ENCODE results near the gene MARCHF2.

MARCHF2 gene

DNA sequence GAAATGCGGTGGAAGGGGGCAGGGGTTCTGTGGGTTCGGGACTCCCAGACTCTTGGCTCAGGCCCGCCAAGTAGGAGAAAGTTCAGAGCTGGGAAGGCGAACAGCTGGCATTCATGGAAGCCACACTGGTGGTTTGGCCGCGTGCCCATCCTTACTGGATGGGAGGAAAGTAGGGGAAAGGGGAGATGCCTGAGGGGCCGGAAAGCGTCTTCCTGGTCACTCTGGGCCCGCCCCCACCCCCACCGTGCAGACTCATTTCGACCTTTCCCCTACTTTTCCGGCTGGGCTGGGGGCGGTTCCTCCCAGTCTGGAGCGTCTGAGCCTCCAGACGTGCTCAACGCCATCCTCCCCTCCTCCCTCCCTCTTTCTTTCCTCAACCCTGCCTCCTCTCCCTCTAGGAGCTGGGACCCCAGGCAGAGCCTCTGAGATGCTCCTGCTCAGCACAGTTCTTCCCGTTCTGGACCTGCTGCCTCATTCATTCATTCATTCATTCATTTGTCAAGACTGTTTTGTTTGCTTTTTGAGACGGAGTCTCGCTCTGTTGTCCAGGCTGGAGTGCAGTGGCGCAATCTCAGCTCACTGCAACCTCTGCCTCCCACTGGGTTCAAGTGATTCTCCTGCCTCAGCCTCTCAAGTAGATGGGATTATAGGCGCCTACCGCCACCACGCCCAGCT, 45.6 kb upstream of the MARCHF2 start (continued):
- TF ChIP-seq ZNF394 (tag by site-specific recombination; IDR thresholded peaks at IDR 0.05; ENCODE audit: borderline replicate concordance): no peak
- TF ChIP-seq KLF9 (tag by site-specific recombination; IDR thresholded peaks at IDR 0.05; ENCODE audit: low read depth): peak; percentile 79
- no peak for TF ChIP-seq ZNF354C (tag by site-specific recombination; IDR thresholded peaks at IDR 0.05; ENCODE audit: borderline replicate concordance, low read depth)
- TF ChIP-seq ZNF76 (tag by site-specific recombination; IDR thresholded peaks at IDR 0.05; ENCODE audit: borderline replicate concordance, low read depth): no peak

DNA sequence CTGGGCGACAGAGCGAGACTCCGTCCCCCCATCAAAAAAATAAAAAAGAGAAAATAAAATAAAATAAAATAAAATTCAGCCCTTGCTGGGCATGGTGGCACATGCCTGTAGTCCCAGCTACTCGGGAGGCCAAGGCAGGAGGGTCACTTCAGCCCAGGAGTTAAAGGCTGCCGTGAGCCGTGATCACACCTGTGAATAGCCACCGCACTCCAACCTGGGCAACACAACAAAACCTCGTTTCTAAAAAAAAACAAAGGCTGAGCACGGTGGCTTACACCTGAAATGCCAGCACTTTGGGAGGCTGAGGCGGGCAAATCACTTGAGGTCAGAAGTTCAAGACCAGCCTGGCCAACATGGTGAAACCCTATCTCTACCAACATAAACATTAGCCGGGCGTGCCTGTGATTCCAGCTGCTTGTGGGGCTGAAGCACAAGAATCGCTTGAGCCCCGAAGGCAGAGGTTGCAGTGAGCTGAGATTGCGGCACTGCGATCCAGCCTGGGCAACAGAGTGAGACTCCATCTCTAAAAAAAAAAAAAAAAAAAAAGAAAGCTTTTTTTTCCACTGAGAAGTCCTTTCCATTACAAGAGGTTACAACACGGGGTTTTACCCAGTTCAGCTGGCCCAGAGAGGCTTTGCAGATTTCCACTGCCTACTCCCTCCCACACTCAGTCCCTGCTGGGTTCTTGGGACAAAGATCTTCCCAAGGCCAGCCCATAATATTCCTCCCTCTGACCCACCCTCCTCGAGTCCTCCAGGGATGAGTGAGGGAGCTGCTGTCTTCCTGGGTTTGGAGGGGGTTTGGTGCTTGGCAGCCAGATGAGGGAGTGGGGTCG, 42.7 kb upstream of the MARCHF2 start:
- no peaks in the 10 kb centered on the region for H3K9me3 ChIP-seq (ENCODE audit: control insufficient read depth, insufficient read depth, low read depth, low read length)
- H3K4me3 ChIP-seq (ENCODE audit: low read depth, low read length): no peak overlapping the region
- TF ChIP-seq ZFHX2 (tag by site-specific recombination; conservative IDR thresholded peaks at IDR 0.05): peak; percentile 70
- peak; percentile 56 for TF ChIP-seq EGR2 (tag by site-specific recombination; IDR thresholded peaks at IDR 0.05; ENCODE audit: low read depth)
- TF ChIP-seq, protein P1, sequence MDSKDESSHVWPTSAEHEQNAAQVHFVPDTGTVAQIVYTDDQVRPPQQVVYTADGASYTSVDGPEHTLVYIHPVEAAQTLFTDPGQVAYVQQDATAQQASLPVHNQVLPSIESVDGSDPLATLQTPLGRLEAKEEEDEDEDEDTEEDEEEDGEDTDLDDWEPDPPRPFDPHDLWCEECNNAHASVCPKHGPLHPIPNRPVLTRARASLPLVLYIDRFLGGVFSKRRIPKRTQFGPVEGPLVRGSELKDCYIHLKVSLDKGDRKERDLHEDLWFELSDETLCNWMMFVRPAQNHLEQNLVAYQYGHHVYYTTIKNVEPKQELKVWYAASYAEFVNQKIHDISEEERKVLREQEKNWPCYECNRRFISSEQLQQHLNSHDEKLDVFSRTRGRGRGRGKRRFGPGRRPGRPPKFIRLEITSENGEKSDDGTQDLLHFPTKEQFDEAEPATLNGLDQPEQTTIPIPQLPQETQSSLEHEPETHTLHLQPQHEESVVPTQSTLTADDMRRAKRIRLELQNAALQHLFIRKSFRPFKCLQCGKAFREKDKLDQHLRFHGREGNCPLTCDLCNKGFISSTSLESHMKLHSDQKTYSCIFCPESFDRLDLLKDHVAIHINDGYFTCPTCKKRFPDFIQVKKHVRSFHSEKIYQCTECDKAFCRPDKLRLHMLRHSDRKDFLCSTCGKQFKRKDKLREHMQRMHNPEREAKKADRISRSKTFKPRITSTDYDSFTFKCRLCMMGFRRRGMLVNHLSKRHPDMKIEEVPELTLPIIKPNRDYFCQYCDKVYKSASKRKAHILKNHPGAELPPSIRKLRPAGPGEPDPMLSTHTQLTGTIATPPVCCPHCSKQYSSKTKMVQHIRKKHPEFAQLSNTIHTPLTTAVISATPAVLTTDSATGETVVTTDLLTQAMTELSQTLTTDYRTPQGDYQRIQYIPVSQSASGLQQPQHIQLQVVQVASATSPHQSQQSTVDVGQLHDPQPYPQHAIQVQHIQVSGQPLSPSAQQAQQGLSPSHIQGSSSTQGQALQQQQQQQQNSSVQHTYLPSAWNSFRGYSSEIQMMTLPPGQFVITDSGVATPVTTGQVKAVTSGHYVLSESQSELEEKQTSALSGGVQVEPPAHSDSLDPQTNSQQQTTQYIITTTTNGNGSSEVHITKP (tag by site-specific recombination; IDR thresholded peaks at IDR 0.05): no peak
- TF ChIP-seq ZFP37 (tag by site-specific recombination; IDR thresholded peaks at IDR 0.05): no peak
- TF ChIP-seq ZNF560 (tag by site-specific recombination; IDR thresholded peaks at IDR 0.05; ENCODE audit: borderline replicate concordance): no peak
- no peak overlapping the region for H3K27ac ChIP-seq (ENCODE audit: extremely low read depth, low read depth, low read length)
- H3K36me3 ChIP-seq (ENCODE audit: control insufficient read depth in 2 of 2, insufficient read depth in 1 of 2, low read length in 2 of 2): peaks cover 0 to 4% of the 10 kb centered on the region in 2 experiments; a peak in 1 of 3 replicates
- POLR2A ChIA-PET: interaction anchor here (0.7 kb wide), 1 partner anchor 25 kb away, joined by 4 read pairs; no protein-coding TSS in a partner anchor
- CTCF ChIA-PET: interaction anchor here (0.6 to 1.2 kb wide), 3 partner anchors 9 to 26 kb away, joined by 3 to 6 read pairs (median 4); no protein-coding TSS in a partner anchor
- H3K4me1 ChIP-seq (ENCODE audit: control insufficient read depth, insufficient read depth, low read length): peaks cover 14% of the 10 kb centered on the region

DNA sequence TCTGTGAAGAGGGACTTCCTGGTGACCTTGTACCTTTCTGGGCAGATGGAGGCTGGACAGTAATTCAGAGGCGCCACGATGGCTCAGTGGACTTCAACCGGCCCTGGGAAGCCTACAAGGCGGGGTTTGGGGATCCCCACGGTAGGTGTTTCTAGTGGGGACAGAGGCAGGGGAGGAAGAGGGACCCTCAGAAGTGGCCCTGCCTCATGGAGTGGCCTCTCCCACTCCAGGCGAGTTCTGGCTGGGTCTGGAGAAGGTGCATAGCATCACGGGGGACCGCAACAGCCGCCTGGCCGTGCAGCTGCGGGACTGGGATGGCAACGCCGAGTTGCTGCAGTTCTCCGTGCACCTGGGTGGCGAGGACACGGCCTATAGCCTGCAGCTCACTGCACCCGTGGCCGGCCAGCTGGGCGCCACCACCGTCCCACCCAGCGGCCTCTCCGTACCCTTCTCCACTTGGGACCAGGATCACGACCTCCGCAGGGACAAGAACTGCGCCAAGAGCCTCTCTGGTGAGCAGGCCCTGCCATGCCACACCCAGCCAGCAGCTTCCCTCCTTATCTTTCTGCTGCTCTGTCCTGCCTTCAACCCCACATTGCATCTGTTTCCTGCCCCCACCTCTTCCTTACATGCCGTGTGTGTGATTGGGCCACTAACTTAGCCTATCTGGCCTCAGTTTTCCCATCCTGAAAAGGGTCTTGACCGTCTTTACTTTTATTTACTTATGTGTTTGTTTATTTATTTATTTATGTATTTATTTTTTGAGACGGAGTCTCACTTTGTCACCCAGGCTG, 41.9 kb upstream of the MARCHF2 start:
- Histone ChIP-seq H3K27ac (ENCODE audit: extremely low read depth, low read depth, low read length) (no peak overlapping the region), H3K4me1 (ENCODE audit: control insufficient read depth, insufficient read depth, low read length) (peaks cover 14% of the 10 kb centered on the region), H3K4me3 (ENCODE audit: low read depth, low read length) (no peak overlapping the region), H3K36me3 (ENCODE audit: control insufficient read depth in 2 of 2, insufficient read depth in 1 of 2, low read length in 2 of 2) (peaks cover 0 to 4% of the 10 kb centered on the region in 2 experiments; a peak in 1 of 3 replicates), H3K9me3 (ENCODE audit: control insufficient read depth, insufficient read depth, low read depth, low read length) (no peaks in the 10 kb centered on the region)
- ChIA-PET CTCF (interaction anchor here (1.1 to 1.2 kb wide), 2 partner anchors 8 to 17 kb away, joined by 4 to 6 read pairs; no protein-coding TSS in a partner anchor), POLR2A (no interaction called here)
- TF ChIP-seq ZNF175 (tag by site-specific recombination; IDR thresholded peaks at IDR 0.05) (no peak), ZNF626 (tag by site-specific recombination; IDR thresholded peaks at IDR 0.05) (no peak), ZNF112 (tag by site-specific recombination; IDR thresholded peaks at IDR 0.05) (no peak), ZNF24 (tag by site-specific recombination; IDR thresholded peaks at IDR 0.05) (no peak), ZNF791 (tag by site-specific recombination; IDR thresholded peaks at IDR 0.05) (no peak), TCF7L2 (IDR thresholded peaks at IDR 0.05; ENCODE audit: borderline replicate concordance, low read depth, low read length) (no peak), ZNF335 (tag by site-specific recombination; conservative IDR thresholded peaks at IDR 0.05) (no peak), ZNF223 (tag by site-specific recombination; IDR thresholded peaks at IDR 0.05) (no peak), ZNF473 (tag by site-specific recombination; IDR thresholded peaks at IDR 0.05) (no peak), ZNF596 (tag by site-specific recombination; IDR thresholded peaks at IDR 0.05) (no peak), GLIS1 (tag by site-specific recombination; IDR thresholded peaks at IDR 0.05) (no peak), KLF10 (tag by site-specific recombination; IDR thresholded peaks at IDR 0.05) (no peak), ZNF274 (IDR thresholded peaks at IDR 0.05; ENCODE audit: low read length) (no peak), ZNF274 (tag by site-specific recombination; IDR thresholded peaks at IDR 0.05; ENCODE audit: borderline replicate concordance) (no peak)
- TF ChIP-seq, protein P2, sequence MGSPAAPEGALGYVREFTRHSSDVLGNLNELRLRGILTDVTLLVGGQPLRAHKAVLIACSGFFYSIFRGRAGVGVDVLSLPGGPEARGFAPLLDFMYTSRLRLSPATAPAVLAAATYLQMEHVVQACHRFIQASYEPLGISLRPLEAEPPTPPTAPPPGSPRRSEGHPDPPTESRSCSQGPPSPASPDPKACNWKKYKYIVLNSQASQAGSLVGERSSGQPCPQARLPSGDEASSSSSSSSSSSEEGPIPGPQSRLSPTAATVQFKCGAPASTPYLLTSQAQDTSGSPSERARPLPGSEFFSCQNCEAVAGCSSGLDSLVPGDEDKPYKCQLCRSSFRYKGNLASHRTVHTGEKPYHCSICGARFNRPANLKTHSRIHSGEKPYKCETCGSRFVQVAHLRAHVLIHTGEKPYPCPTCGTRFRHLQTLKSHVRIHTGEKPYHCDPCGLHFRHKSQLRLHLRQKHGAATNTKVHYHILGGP (tag by site-specific recombination; IDR thresholded peaks at IDR 0.05): no peak
